ENCODE data around the gene SLC6A1.

Gene SLC6A1

DNA sequence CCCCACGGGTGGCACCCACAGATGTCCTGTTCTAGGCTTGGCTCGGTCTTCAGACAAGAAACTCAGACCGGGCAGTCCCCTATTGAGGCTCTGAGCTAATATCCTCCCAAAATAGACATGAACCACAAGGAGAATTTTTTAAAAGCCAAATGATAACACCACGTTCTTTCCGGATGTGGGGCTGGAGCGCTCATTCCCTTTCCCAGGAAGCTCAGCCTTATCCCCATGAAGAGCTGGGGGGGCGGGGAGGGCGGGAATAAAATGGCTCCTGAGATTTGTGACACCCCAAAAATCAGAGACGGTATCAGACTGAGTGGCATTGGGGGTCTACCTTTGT is 1.1 kb downstream of the SLC6A1 start:
- no peak for DNase-seq (ENCODE audit: low read depth)

DNA sequence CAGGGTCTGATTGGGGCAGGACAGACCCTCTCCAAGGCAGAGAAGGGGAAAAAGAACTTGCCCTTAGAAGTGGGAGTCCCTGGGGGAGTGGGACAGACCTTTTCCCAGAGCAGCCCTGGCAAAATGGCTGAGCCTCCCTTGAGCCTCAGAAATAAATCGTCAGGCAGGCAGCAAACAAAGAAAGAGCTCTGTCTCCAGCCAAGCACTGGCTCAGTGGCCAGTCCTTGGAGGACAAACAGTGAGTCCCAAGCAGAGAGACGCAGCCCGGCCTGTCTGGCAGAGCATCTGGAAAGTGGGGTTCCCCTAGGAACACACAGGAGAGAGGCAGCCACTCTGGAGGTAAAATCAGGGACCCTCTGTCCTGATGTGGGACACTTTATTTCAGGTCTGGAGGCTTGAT is 1.8 kb downstream of the SLC6A1 start:
- DNase-seq (ENCODE audit: low read depth), result no peak

DNA sequence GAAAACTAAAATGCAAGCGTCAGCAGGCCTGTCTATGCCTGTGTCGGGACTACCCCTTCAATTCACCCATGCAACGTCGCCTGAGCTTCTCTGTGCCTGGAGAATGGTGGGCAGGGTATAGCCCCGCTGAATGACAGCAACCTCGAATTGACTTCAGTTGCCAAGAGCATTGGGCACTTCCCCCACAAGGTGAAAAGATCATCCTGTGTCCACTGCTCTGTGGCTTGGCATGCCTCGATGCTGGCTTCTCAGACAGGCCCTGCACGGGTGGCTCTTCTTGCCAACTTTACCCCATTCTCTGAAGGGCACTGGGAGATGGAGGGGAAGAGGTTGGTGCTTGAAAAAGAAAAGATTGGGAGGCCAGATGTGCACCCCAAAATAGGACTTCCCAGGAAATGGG is 3.3 kb downstream of the SLC6A1 start:
- DNase-seq (ENCODE audit: low read depth), result no peak

DNA sequence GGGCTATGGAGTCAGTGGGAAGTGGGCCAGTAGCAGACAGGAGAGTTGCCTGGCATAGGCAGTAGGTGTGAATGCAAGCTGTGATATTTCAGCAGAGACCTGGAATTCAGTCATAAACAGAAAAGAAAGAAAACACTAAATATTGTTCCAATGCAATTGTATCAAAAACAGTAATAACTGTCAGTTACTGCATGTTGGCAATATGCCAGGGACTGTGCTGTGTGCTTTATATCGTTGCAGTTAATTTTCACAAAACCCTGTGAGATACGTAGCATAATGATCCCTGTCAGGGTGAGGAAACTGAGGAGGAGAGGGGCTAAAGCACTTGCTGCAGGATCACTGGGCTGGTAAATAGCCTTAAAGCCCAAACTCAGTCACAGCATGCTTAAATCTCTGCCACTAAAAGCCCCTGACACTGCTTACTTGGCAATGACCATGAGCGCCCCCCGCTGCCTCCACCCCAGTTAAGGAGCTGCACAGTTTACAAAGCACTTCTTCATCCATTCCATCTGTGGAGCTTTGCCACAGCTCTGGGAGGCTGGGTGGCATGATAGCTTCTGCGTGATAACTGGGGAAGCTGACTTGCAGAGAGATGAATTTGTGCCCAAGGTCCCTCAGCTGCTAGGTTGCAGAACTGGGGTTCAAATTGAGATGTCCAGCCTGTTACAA is 3.9 kb downstream of the SLC6A1 start:
- no peak for DNase-seq (ENCODE audit: low read depth)

DNA sequence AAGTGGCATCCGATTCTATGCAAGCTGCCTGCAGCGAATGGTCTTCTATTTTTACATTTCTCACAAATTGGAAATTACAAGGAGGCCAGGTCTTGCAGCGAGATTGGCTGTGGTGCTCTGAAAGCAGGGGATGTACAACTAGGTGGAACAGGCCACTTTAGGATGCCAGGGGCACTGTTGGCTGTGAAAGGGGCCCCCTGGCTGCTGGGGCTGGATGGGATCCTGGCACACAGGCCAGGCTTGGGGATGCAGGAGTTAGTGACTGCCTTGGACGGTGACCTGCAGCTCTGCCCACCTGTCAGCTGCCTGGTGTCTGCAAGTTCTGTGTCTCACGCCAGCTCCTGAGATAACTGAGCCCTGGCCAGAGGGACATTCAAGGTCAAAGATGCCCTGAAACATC is 4.6 kb downstream of the SLC6A1 start:
- DNase-seq (ENCODE audit: low read depth), result no peak

DNA sequence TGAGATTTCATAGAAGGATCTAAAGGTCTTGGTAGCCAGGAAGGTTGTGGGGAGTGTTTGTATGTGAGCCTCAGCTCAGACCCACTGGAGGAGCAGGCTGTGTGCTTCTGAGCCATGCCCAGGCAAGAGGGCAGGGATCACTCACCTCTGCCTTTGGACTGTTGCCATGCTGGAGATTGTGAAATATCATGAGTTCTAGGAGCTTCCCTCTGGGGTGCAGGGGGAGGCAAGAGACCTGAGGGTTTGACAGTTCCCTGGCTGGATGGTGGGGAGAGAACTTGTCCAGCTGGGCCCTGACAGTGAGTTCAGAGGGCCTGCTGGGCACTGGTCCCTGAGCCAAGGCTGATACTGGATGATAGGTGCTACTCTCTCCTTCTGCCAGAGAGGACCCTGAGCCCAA is 6.0 kb downstream of the SLC6A1 start:
- no peak for DNase-seq (ENCODE audit: low read depth)

DNA sequence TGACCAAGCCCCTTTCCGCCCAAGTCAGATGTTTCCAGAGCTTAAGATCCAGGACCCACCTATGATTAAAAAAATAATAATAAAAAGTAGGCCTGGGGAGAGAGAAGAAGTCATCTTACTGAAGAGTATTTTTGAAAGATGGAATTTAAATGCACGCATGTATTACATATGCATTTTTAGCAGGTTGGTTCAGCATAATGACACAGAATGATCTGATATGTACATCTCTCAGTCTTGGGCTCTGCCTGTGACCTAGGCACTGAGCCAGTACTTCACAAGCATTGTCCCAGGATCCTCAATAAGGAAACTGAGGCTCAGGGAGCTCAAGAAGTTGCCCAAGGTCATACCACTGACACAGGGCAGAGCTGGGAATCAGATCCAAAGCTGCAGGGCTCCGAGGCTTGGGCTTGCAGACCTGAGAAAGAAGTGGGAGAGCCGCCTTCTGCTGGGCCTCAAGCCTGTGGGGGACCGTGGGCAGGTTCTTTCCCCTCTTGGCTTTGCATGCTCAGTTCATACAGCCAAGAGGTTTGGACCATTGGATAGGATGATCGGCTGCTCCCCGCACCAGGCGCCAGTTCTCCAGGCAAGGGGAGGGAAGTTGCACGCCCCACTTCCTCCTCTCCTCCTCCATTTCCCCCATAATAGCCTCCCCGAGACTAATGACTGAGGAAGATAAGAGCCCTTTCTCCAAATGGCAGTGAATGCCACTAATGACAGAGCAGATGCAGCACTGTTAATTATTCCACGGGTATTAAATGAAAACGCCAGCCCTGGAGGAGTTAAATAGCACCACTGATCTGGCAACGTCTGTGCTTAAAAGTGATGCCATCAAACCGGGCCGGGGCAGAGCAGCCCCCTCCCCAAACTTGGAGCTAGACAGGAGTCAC is 6.9 kb downstream of the SLC6A1 start:
- DNase-seq (ENCODE audit: low read depth), result no peak

DNA sequence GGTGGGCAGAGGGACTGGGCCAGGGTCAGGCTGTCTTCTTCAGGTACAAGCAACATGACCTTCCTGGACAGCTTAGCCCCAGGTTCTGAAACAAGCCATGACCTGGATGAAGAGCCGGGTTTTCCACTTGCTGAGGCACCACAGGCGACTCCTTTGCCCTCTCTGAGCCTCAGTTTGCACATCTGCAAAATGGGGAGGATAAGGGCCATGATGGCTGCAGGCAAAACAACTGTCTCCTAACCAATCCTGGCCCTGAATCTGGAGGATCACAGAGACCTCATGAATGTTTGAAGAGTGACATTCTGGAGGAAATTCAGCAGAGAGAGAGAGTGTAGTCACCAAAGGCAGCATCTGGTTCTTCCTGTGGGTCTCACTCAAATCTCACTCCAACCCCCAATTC is 8.0 kb downstream of the SLC6A1 start:
- DNase-seq (ENCODE audit: low read depth), result no peak

DNA sequence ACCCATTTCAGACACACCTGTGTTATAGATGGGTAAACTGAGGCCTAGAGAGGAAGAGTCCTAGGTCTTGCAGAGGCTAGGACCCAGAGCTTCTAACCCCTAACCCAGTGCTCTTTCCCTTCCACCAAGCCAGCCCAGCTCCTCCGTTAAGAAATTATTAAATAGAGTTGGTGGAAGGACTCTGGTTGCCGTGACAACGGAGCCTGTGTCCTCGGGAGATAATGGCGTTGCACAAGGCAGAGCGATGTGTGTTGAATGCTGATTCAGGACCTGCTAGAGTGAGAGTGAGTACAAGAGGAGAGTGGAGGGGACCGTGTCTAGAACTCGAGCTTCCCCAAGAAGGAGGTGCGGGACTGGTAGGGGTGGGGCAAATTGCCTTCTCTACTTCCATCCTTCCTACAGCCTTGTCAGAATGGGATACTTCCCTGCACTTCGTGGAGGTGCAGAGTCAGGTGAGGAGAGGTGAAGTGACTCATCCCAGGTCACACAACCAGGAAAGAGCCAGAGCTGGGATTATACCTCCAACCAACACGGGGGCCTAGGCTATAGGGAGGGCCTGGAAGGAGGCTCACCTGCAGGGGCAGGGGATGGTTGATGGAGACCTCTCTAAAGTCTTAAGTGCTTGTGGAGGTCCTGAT is 8.6 kb downstream of the SLC6A1 start:
- DNase-seq (ENCODE audit: low read depth), result no peak

DNA sequence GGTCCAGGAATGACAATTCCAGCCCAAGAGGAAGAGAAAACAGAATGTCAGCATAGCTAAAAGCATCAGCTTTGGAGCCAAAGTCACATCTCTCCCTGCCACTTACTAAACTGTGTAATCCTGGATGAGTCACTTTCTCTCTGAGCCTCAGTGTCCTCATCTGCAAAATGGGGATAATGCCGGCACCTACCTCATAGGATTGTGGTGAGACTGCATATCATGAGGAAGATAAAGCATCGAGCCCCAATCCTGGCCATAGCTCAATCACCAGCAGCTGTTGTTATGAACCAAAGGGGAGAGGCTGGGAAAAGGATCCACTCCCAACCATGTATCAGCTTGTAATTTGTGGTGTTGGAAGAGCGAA is 9.1 kb downstream of the SLC6A1 start:
- no peak for DNase-seq (ENCODE audit: low read depth)

DNA sequence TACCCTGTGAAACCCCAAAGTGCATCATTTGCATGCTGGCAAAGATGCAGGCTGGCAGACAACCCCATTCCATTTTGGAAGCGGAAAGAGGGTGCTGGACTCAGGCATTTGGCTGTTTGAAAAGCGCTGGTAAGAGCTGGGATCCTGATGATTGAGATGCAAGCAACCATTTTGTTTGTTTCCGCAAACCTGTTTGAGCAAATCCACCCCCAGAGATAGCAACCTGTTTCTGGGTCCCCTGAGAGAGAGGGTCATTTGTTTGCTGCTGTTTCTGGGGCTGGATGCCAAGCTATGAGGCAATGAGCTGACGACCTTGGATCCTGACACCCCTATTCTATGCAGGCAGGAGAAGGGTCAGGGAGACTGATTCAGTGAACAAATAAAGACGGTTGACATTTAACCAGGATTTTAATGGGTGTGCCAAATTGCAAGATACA is 9.8 kb downstream of the SLC6A1 start:
- DNase-seq (ENCODE audit: low read depth), result no peak

DNA sequence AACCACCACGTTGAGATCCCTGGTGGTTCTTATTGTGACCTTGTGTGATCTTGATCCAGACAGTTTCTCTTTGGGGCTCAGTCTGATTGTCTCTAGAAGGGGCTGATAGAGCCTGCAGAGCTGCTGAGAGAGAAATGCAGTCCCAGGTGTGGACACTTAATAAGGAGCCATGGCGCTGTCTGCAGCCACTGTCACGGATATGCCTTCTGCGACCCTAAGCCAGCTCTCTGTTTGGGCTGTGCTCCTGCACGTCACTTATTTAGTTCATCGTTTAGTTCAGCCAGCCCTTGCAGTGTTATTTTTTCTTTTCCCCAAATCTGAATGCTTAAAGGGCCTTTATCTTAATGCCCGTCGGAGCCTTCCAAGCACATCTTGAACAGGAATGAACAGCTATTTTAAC is 12.0 kb downstream of the SLC6A1 start:
- DNase-seq (ENCODE audit: low read depth), result no peak

DNA sequence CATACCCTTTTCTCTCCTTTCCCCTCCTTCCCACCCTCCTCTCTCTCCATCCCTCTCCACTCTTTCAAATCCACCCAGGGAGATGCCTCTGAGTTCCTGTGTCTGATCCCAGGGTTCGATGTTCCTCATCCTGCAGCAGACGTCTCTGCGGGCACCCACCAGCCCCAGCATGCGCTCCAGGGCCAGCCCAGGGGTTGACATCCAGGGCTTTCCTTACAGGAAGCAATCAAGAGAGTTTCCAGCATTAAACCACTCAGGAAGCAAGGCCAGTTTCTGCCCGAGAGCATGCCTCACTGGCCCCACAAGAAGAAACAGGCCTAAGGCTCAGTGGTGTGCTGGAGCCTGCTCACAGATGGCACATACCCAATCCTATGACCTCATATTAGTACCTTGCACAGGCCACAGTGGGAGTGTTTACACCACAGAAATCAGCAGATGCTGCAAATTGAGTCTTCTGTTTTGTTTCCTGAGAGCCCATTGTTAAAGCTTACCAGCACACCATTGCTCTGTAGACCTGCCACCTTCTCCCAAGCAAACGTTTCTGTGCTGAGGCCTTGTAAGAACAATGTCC is 13.2 kb downstream of the SLC6A1 start:
- DNase-seq (ENCODE audit: low read depth), result no peak

DNA sequence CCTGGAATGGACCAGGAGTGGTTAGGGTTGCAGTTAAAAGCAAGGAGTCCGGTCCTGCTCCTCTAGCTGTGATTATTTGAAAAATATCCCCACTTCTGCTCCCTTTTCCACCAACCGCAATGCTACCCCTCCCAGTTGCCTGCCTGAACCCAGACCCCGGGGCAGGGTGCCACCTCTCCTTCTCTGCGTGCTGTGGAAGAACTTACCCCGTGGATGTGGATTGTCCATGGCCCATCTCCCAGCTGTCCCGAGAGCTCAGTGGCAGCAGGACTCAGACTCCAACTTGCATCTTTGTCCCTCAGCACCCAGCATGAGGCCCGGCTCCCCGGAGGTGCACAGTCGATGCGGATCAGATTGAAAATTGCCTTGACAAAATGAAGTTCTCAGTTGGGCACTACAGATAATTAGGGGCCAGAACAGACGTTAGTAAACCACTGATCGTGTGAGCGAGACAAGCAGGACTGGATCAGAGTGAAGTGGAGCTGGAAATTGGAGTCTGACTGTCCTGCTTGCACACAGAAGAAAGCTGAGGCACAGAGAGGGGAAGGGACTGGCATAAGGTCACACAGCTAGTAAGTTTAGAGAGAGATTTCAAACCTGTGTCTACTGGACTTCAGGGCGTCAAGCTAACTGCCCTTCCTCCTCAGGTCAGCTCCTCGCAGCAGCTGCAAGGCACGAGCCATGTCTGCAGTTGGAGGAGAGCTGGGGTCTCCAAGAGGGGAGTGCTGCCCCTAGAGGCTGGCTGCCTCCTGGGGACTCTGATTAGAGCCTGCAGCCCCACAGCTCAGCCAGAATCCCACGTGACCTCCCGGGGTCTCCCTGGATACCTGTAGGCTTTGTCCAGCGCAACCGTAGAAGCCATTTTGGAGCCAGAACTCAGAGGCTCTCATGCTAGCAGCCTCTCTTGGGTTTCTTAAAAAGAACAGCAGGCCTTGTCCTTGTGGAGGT is 14.7 kb downstream of the SLC6A1 start:
- no peak for DNase-seq (ENCODE audit: low read depth)

DNA sequence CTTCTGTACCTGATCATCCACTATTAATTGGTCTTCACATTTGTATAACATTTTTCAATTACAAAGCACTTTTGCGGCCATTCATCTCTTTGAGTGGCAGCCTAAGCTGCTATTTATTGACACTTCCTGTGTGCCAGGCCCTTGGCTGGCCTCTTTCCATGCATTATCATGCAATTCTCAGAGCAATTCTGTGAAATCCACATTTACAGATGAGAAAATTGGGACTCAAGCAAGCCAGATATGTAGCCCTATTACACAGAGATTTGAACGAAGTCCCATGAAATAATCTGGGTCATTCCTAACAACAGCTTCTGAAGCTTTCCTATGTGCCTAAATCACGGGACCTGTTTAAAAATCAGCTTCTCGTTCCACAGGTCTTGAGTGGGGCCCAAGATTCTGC is 17.4 kb downstream of the SLC6A1 start:
- no peak for DNase-seq (ENCODE audit: low read depth)

DNA sequence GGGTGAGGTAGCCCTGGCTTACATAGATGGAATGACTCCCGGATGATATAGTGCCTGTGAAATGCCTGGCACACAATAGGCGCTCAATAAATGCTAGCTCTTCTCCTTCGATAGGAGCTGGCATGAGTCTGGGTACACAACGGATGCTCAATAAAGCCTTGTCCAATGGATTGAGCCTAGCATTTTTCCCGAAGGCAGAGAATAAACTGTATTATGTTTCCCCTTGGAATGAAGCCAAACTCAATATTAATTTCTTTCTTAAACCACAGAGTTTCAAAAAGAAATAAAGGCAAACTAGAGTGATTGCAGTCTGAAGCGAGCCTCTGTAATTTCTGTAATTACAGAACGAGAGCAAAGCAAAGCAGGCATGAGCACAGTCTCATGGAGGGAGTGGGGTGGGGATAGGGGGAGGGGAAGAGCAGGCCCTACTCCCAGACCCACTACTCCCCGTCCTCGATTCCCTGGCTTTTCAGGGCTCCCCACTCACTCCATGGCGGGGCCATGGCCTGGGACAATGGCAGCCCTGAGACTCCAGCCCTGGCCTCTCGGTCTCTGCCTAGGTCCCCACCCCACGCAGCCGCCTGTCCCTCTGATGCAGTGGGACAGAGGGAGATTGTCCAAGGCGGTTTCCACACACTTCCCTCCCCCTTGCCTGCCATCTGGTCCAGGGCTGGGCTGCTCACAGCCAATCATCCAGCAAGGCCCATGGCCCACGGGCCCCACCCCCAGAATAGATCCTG is 18.0 kb downstream of the SLC6A1 start:
- DNase-seq (ENCODE audit: low read depth), result no peak

DNA sequence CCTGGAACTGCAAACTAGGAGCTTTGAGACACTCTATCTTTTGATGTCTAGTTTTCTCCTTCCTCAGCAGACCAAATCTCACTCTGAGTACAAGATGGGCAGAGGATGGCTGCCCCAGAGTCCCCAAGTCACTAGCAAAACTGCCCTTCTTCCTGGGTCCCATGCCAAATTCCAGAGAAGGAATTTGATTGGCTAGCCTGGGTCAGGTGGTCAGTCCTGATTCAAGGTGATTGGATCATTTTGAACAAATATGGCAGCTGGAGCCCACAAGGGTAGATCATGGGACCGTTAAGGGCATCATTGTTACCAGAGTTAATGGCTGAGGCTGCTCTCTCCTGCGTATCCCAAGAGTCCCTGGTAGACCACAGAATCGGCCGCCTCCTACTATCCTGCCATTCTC is 21.7 kb downstream of the SLC6A1 start:
- no peak for DNase-seq (ENCODE audit: low read depth)

DNA sequence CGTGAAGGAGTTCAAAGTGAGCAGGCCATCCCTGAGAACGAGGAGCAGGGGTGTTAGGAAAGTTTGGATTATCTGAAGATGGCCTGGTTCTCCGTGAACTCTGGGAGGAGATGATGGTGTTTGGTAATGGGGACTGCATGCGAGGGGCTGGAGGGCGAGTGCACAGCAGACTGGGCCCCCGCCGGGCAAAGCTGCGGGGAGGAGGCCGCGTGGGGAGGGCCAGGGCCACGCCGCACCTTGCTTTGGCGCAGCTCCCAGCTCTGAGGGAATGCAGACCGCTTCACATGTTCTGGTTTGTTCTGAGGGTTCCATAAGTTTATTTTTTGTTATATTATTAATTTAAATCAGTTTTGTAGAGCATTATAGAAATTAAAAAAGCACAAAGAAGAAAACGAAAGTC is 22.2 kb downstream of the SLC6A1 start:
- DNase-seq (ENCODE audit: low read depth), result no peak

DNA sequence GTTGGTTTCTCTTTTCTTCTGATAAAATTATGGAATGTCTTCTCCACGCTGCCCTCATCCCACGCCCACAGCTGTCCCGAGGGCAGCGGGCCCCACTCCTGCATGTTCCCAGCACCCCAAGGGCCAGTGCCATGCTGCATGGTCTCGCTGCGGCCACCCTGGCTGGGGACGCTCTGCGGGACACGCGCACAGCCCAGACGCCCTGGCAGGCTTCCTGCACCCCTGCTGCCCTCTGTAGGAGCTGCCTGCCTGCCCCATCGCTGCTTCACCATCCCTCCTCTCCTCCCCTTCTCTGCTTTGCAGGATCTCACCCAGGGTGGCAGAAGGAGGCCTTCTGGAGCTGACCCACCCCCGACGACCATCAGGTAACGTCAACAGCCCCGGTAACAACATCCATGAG is 22.8 kb downstream of the SLC6A1 start:
- no peak for DNase-seq (ENCODE audit: low read depth)

DNA sequence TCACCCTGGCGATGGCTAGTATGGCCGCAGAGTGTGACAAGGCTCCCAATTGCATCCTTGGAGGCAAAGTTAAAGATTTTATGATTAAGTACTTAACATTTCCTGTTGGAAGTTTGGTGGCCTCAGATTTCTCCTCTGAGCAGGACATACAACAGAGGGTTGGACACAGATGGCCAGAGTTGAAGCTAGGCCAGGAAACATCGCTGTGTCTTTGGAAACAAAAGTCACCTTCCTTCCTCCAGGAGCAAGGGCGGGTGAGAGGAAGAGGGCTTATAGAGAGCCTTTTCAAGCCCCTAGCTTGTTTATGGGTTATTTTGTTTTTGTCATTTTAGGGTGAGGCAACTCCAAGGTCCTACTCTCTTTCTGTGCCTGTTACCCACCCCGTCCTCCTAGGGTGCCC is 24.2 kb downstream of the SLC6A1 start:
- no peak for DNase-seq (ENCODE audit: low read depth)

DNA sequence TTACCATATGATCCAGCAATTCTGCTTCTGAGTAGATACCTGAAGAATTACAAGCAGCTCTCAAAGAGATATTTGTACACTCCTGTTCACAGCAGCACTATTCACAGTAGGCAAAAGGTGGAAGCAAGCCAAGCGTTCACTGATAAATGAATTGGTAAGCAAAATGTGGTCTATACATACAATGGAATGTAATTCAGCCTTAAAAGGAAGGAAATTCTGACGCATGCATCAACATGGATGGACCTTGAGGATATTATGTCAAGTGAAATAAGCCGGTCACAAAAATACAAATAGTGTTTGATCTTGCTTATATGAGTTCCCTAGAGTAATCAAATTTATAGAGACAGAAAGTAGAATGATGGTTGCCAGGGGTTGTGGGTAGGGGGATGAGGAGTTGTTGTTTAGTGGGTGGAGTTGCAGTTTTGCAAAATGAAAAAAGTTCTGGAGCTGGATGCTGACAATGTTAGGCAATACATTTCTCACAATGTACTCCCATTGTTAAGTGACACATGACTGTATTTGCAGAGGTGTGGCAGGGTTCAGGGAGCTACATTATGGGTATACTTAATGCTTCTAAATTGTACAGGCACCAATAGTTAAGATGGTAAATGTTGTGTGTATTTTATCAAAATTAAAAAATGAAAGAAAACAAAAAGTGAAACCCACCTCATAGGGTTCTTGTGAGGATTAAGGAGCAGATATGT is 26.7 kb downstream of the SLC6A1 start:
- no peak for DNase-seq (ENCODE audit: low read depth)
